SU-DHL-6 (cell line): ENCODE results near the gene RPS15.
A peak's percentile ranks its signal among the peaks of the same experiment; 100 is the strongest.

ENCODE experiments used
- H2AFZ ChIP-seq: fragments of 200-600 bp; sonication (generic); 2 replicates; pipeline ENCODE4 v1.6.1; 2014; ENCODE audit warnings: low read depth, mild to moderate bottlenecking, moderate library complexity, mixed read lengths, antibody characterized with exemption, low read length; ENCODE audit not compliant: severe bottlenecking
- H3F3A ChIP-seq: fragments of 200-600 bp; shearing (Covaris generic); 2 replicates; pipeline ENCODE4 v1.6.0; 2016; ENCODE audit warnings: antibody characterized with exemption, mild to moderate bottlenecking; ENCODE audit not compliant: insufficient read depth
- H3K27ac ChIP-seq: fragments of 200-600 bp; sonication (generic); 2 replicates; pipeline ENCODE4 v1.5.1; 2016; ENCODE audit warnings: low read depth, mild to moderate bottlenecking, low read length, moderate library complexity, mixed read lengths
- H3K27me3 ChIP-seq: fragments of 200-600 bp; sonication (generic), shearing (Covaris generic); 2 replicates; pipeline ENCODE4 v1.6.0; 2014; ENCODE audit warnings: mild to moderate bottlenecking, low read length
- H3K36me3 ChIP-seq: fragments of 200-600 bp; sonication (generic); 2 replicates; pipeline ENCODE4 v1.6.1; 2014; ENCODE audit warnings: mild to moderate bottlenecking, low read length, mixed read lengths
- H3K4me2 ChIP-seq: fragments of 300-600, 200-600 bp; shearing (Covaris generic), sonication (generic); 2 replicates; pipeline ENCODE4 v1.6.0; 2014; ENCODE audit warnings: low read length, low read depth, mild to moderate bottlenecking; ENCODE audit not compliant: poor library complexity, severe bottlenecking
- H3K4me3 ChIP-seq: fragments of 200-600 bp; sonication (generic); 2 replicates; pipeline ENCODE4 v1.5.1; 2014; ENCODE audit warnings: antibody characterized with exemption, low read length, mild to moderate bottlenecking, mixed read lengths; ENCODE audit not compliant: insufficient read depth, poor library complexity, severe bottlenecking
- H3K79me2 ChIP-seq: fragments of 200-600 bp; sonication (generic); 2 replicates; pipeline ENCODE4 v1.6.1; 2014; ENCODE audit warnings: mild to moderate bottlenecking, low read length, moderate library complexity; ENCODE audit not compliant: insufficient read depth
- H3K9ac ChIP-seq: fragments of 200-600 bp; sonication (generic); 2 replicates; pipeline ENCODE4 v1.7.0; 2014; ENCODE audit warnings: mild to moderate bottlenecking, low read length
- H3K9me2 ChIP-seq: fragments of 200-600 bp; sonication (generic); replicated peaks from 2 replicates; pipeline ENCODE4 v1.6.1; 2014; ENCODE audit warnings: low read length; ENCODE audit not compliant: insufficient read depth
- H3K9me3 ChIP-seq: fragments of 200-600 bp; sonication (generic); 2 replicates; pipeline ENCODE4 v1.6.1; 2014; ENCODE audit warnings: low read length, mixed read lengths; ENCODE audit not compliant: insufficient read depth
- H4K20me1 ChIP-seq: fragments of 200-600 bp; sonication (generic); 2 replicates; pipeline ENCODE4 v1.6.1; 2014; ENCODE audit warnings: low read depth, mild to moderate bottlenecking, antibody characterized with exemption, low read length, moderate library complexity, mixed read lengths
- EZH2phosphoT487 ChIP-seq: fragments of 200-600 bp; sonication (generic), shearing (Covaris generic); conservative IDR thresholded peaks from 2 replicates; pipeline ENCODE4 v1.6.1; 2018; ENCODE audit warnings: mild to moderate bottlenecking, antibody characterized with exemption, low read length, moderate library complexity, mixed read lengths
- TF ChIP-seq, protein P1 (sequence below): fragments of 200-600 bp; sonication (generic); IDR thresholded peaks from one replicate; pipeline ENCODE4 v1.5.1; 2017; ENCODE audit warnings: antibody characterized with exemption, mild to moderate bottlenecking, low read length, moderate library complexity; ENCODE audit not compliant: insufficient read depth, poor library complexity, severe bottlenecking

Gene RPS15

DNA sequence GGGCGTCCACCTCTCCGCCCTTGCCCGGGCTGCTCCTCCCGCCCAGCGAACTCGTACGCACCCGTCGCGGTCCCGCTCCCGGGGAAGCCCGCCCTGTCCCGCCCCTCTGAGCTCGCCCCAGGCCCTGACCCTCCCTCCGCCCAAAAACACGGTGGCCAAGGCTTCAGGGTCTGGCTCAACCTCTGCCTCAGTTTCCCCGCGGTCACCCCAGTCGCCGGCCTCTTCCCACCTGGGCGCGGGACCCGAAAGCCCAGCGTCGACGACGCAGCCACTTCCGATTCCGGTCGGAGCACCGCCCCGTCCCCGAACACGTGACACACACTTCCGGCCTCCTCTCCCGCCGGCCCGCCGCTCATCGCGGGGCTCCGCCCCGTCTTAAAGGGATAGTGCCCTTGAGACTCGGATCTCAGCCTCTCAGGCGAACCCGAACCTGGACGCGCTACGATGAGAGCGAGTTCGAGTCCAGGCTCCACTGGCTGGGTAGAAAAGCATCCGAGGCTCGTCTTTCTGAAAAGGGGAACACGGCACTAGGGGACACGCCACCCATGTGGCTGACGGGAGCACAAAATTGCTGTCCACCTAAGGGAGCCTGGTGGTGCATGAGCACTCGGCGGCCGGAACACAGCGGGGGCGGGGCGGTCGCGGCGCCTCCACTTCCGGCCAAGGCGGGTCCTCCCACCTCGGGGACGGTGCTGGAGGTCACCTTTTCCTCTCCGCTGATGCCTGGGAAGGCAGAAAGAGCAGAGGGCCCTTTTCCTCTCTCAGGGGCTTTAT lies 40.9 kb downstream of the RPS15 start, which contains the start of gene C19orf25:
Gene C19orf25 (minus strand): TSS at position 282 of the 774 bp plus-strand sequence. CDS start 312 bp downstream, outside the sequence.
- H3K9me2 ChIP-seq, result no peaks in the 10 kb centered on the region
- no peaks in the 10 kb centered on the region for H3K9me3 ChIP-seq
- peak within 1 kb of the TSS; percentile 73 for H3K4me2 ChIP-seq
- TF ChIP-seq, protein P1, sequence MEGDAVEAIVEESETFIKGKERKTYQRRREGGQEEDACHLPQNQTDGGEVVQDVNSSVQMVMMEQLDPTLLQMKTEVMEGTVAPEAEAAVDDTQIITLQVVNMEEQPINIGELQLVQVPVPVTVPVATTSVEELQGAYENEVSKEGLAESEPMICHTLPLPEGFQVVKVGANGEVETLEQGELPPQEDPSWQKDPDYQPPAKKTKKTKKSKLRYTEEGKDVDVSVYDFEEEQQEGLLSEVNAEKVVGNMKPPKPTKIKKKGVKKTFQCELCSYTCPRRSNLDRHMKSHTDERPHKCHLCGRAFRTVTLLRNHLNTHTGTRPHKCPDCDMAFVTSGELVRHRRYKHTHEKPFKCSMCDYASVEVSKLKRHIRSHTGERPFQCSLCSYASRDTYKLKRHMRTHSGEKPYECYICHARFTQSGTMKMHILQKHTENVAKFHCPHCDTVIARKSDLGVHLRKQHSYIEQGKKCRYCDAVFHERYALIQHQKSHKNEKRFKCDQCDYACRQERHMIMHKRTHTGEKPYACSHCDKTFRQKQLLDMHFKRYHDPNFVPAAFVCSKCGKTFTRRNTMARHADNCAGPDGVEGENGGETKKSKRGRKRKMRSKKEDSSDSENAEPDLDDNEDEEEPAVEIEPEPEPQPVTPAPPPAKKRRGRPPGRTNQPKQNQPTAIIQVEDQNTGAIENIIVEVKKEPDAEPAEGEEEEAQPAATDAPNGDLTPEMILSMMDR, result no peak
- no peak for TF ChIP-seq EZH2phosphoT487
- no peaks in the 10 kb centered on the region for H4K20me1 ChIP-seq
- H3K36me3 ChIP-seq, result no peaks in the 10 kb centered on the region
- H3K79me2 ChIP-seq, result peaks cover 20% of the 10 kb centered on the region
- peak within 1 kb of the TSS; percentile 95 for H3K4me3 ChIP-seq
- H3K27me3 ChIP-seq, result no peaks in the 10 kb centered on the region
- peak within 1 kb of the TSS; percentile 74 for H3K27ac ChIP-seq
- peak within 1 kb of the TSS; percentile 90 for H3K9ac ChIP-seq
- H3F3A ChIP-seq, result peaks cover 7% of the 10 kb centered on the region; the same call in 1 of the 2 replicates
- peak within 1 kb of the TSS; percentile 91 for H2AFZ ChIP-seq

DNA sequence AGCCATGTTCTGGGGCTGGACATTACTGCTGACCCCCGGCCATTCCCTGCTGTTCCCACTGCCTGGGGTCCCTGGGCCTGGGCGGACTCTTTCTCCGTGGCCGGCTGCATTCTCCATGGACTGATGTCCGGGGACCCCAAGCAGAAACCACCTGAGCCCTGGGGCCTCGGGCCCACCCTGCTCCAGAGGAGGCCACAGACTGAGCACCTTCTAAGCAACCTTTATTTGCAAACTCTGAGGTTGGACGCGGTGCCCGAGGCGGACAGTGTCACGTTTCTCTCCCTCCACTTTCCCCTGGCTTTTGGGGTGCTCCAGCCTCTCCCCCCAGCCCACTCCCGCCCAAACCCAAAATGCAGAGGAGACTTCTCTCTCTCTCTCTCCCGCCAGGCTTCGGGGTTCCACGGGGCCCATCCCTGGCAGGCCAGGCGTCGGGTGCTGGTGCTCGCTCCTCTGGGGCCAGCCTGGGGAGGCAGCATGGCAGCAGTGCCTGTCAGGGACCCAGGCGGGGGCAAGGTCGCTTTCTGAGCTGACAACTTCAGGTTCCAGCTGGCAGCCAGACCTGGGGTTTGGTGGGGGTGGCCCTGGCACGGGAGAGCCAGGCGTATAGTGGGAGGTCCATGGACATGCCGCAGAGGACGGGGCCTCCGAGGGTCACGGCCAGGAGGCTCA lies 43.2 kb downstream of the RPS15 start:
- H2AFZ ChIP-seq, result no peak overlapping the region
- H4K20me1 ChIP-seq, result no peaks in the 10 kb centered on the region
- no peak for TF ChIP-seq EZH2phosphoT487
- TF ChIP-seq, protein P1, result no peak
- no peaks in the 10 kb centered on the region for H3K27me3 ChIP-seq
- H3K9me2 ChIP-seq, result no peaks in the 10 kb centered on the region
- peaks cover 7% of the 10 kb centered on the region; the same call in 1 of the 2 replicates for H3F3A ChIP-seq
- H3K4me3 ChIP-seq, result no peak overlapping the region
- no peaks in the 10 kb centered on the region for H3K36me3 ChIP-seq
- no peak overlapping the region for H3K27ac ChIP-seq
- peaks cover 16% of the 10 kb centered on the region for H3K79me2 ChIP-seq
- no peaks in the 10 kb centered on the region for H3K9me3 ChIP-seq
- no peak overlapping the region for H3K4me2 ChIP-seq
- no peak overlapping the region for H3K9ac ChIP-seq

DNA sequence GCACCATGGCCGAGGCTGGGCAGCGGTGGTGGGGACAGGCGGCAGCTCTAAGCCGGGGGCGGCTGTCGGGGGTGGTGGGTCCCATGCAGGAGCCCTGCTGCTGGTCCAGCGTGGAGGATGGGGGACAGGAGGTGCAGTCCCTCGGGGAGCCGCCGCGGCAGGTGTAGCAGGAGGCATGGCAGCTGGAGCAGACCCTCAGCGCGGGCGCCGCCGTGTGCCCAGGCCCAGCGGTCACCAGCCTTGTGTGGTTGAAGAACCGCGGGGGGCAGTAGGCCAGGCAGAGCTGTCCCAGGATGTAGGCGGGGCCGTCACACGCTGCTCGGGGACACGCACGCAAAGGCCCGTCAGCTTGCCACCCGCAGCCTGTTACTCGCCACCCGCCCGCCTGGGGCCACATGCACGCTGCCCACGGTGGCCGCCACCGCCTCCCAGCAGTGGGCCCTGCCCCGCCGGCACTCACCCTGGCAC lies 43.7 kb downstream of the RPS15 start:
- Histone ChIP-seq H3K4me2 (no peak overlapping the region), H3K27ac (no peak overlapping the region)

More for the DNA sequence above, 43.7 kb downstream of the RPS15 start:
- Histone ChIP-seq H3K36me3 (no peaks in the 10 kb centered on the region), H2AFZ (no peak overlapping the region), H3K9me2 (no peaks in the 10 kb centered on the region), H3K9me3 (no peaks in the 10 kb centered on the region), H3K79me2 (peaks cover 15% of the 10 kb centered on the region), H3K27me3 (no peaks in the 10 kb centered on the region), H3K4me3 (no peak overlapping the region), H3F3A (peaks cover 7% of the 10 kb centered on the region; the same call in 1 of the 2 replicates), H4K20me1 (no peaks in the 10 kb centered on the region), H3K9ac (no peak overlapping the region)
- TF ChIP-seq, protein P1, result no peak
- TF ChIP-seq EZH2phosphoT487, result no peak
